HepG2 (cell line): ENCODE results near the gene LDB3. TPM values are rescaled to one million over a fixed set of nuclear protein-coding genes. Genes with fewer than 3 reads are reported as not detected.
A peak's percentile ranks its signal among the peaks of the same experiment; 100 is the strongest.

Source experiments
- FOXO4 ChIP-seq: sonication (generic); formaldehyde crosslinking; conservative IDR thresholded peaks from 2 replicates; pipeline ENCODE4 v1.8.1; 2023; ENCODE audit warnings: missing genetic modification reagents
- HMGXB3 ChIP-seq: sonication (generic); formaldehyde crosslinking; IDR thresholded peaks from 2 replicates; pipeline ENCODE4 v1.4.0; 2020; ENCODE audit warnings: missing genetic modification reagents, borderline replicate concordance
- KDM5A ChIP-seq: fragments of 200-600 bp; sonication (generic); IDR thresholded peaks from 2 replicates; pipeline ENCODE4 v1.7.0; 2018; ENCODE audit warnings: antibody characterized with exemption, mild to moderate bottlenecking, low read length, borderline replicate concordance
- PCBP1 ChIP-seq: fragments of 200-400 bp; formaldehyde crosslinking; IDR thresholded peaks from 2 replicates; pipeline ENCODE4 v1.6.1; 2017; ENCODE audit warnings: mild to moderate bottlenecking, low read depth, low read length, borderline replicate concordance
- PRPF4 ChIP-seq: fragments of 200-400 bp; formaldehyde crosslinking; IDR thresholded peaks from 2 replicates; pipeline ENCODE4 v1.6.1; 2016; ENCODE audit warnings: low read length, low read depth; ENCODE audit not compliant: poor library complexity, severe bottlenecking
- RFXAP ChIP-seq: sonication (generic); formaldehyde crosslinking; IDR thresholded peaks from 2 replicates; pipeline ENCODE4 v1.4.0; 2020; ENCODE audit warnings: missing genetic modification reagents, borderline replicate concordance
- SAP130 ChIP-seq: IDR thresholded peaks from 2 replicates; pipeline ENCODE4 v1.6.1; 2016; ENCODE audit warnings: low read depth
- SP1 ChIP-seq, 2 experiments: fragments of 450-650 bp in 1 of 2; sonication (generic) in 1 of 2; formaldehyde crosslinking in 1 of 2; IDR thresholded peaks; 2 replicates each; pipeline versions ENCODE4 v1.4.0 to v1.6.1; 2016 to 2020; ENCODE audit warnings: missing genetic modification reagents in 1 of 2
- U2AF1 ChIP-seq: fragments of 200-400 bp; formaldehyde crosslinking; optimal IDR thresholded peaks from 2 replicates; pipeline ENCODE3; 2017; ENCODE audit warnings: mild to moderate bottlenecking, low read depth, low read length
- ZNF318 ChIP-seq: sonication (generic); formaldehyde crosslinking; IDR thresholded peaks from 2 replicates; pipeline ENCODE4 v1.4.0; 2020; ENCODE audit warnings: mild to moderate bottlenecking, missing genetic modification reagents
- ZNF558 ChIP-seq: sonication (generic); formaldehyde crosslinking; IDR thresholded peaks from 2 replicates; pipeline ENCODE4 v1.9.0; 2022; ENCODE audit warnings: mild to moderate bottlenecking, missing genetic modification reagents, borderline replicate concordance
- ZNF562 ChIP-seq: sonication (generic); formaldehyde crosslinking; IDR thresholded peaks from 2 replicates; pipeline ENCODE4 v1.8.0; 2022; ENCODE audit warnings: missing genetic modification reagents, borderline replicate concordance
- ZNF652 ChIP-seq: IDR thresholded peaks from 2 replicates; pipeline ENCODE4 v1.6.1; 2016; ENCODE audit warnings: low read depth, borderline replicate concordance
- polyA plus RNA-seq, 8 experiments: library from polyadenylated mRNA; depleted of rRNA in 3 of 8; stranded (reverse) in 7 of 8; unstranded in 1 of 8; fragments of >200 nt; fragmentation: Illumina TruSeq in 4 of 8; extraction: Trizol in 4 of 8; gene quantifications; 2 replicates each; pipeline versions ENCODE4 v1.2.1 to v1.2.3, GENCODE V29; 2011 to 2016; ENCODE audit warnings: low read depth in 4 of 8, missing spikeins in 1 of 8, mixed read lengths in 1 of 8; ENCODE audit not compliant: insufficient read depth in 1 of 8
- total RNA-seq, 5 experiments: library from RNA; depleted of rRNA; stranded (reverse); fragments of >200 nt; fragmentation: Illumina TruSeq; extraction: Trizol; gene quantifications; 2 replicates each; pipeline ENCODE4 v1.2.3, GENCODE V29; 2016; ENCODE audit warnings: low read depth in 1 of 5

The LDB3 gene
- total and polyA plus RNA-seq, 2 of the 13 experiments (the other 11 are each of a cell fraction or from before 2014, with no cell fraction given) = not detected

GRCh38 chr10:86758189-86759072 is 90.1 kb downstream of the LDB3 start (continued):
- no peak for TF ChIP-seq FOXO4 (CRISPR knock-in tag)
- no peak for TF ChIP-seq PRPF4
- no peak for TF ChIP-seq ZNF562 (CRISPR knock-in tag)
- TF ChIP-seq SAP130 (CRISPR knock-in tag) = peak; percentile 49
- no peak for TF ChIP-seq ZNF318 (CRISPR knock-in tag)
- peak; percentile 97 for TF ChIP-seq ZNF652
- TF ChIP-seq KDM5A = peak; percentile 45; the same call in 1 of the 2 replicates
- TF ChIP-seq HMGXB3 = no peak
- no peak for TF ChIP-seq RFXAP
- TF ChIP-seq U2AF1 = no peak
- no peak for TF ChIP-seq PCBP1
- no peak for TF ChIP-seq ZNF558 (CRISPR knock-in tag)
- no peak for TF ChIP-seq SP1 (IDR thresholded peaks at IDR 0.05)
- no peak for TF ChIP-seq SP1 (CRISPR knock-in tag; IDR thresholded peaks at IDR 0.05)
